OCI-LY7 (cell line): ENCODE results near the gene PALD1.

Experiments used
- EZH2phosphoT487 ChIP-seq: fragments of 200-600 bp; sonication (generic); IDR thresholded peaks from 2 replicates; pipeline ENCODE4 v1.6.1; 2018; ENCODE audit warnings: low read depth, borderline replicate concordance, mild to moderate bottlenecking, mixed run types, antibody characterized with exemption, low read length, moderate library complexity, mixed read lengths
- TF ChIP-seq, protein P1 (sequence below): fragments of 200-600 bp; sonication (generic); conservative IDR thresholded peaks from 2 replicates; pipeline ENCODE4 v1.5.1; 2014; ENCODE audit warnings: mild to moderate bottlenecking, antibody characterized with exemption, low read length, moderate library complexity, mixed read lengths

DNA sequence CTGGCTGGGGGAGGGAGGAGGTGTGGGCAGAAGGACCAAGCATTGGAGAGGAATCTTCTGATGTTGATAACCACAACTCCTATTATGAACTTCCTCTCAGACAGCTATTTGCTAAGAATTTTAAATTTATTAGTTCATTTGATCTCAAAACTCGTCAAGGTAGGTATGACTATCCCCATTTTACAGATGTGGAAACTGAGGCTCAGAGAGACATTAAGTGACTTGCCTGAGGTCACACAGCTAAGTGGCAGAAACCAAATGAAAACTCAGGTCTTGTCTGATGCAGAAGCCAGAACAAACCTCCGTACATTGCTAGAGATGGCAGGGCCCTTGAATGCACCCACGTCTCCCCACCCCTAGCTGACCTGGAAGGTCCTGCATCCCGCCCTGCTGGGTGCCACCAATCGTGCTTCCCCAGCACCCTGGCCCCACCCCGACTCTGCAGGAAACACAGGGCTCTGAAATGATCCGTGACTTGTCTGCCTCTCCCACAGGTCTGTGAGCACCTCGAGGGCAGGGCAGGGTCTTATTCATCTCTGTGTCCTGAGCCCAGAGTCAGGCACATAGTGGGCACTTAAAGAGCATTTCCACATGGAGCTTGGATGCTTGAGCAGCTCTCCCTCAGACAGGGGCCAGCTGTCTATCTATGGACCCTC, 5.6 kb upstream of the PALD1 start:
- TF ChIP-seq, protein P1, sequence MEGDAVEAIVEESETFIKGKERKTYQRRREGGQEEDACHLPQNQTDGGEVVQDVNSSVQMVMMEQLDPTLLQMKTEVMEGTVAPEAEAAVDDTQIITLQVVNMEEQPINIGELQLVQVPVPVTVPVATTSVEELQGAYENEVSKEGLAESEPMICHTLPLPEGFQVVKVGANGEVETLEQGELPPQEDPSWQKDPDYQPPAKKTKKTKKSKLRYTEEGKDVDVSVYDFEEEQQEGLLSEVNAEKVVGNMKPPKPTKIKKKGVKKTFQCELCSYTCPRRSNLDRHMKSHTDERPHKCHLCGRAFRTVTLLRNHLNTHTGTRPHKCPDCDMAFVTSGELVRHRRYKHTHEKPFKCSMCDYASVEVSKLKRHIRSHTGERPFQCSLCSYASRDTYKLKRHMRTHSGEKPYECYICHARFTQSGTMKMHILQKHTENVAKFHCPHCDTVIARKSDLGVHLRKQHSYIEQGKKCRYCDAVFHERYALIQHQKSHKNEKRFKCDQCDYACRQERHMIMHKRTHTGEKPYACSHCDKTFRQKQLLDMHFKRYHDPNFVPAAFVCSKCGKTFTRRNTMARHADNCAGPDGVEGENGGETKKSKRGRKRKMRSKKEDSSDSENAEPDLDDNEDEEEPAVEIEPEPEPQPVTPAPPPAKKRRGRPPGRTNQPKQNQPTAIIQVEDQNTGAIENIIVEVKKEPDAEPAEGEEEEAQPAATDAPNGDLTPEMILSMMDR, result no peak
- no peak for TF ChIP-seq EZH2phosphoT487
